A172 (cell line): ENCODE measurements around the gene ZNF267. TPM values are rescaled to one million over a fixed set of nuclear protein-coding genes. Genes with fewer than 3 reads are reported as not detected.
"Not testable (repeated sequence)": the region's sequence is repeated elsewhere in the genome, so short reads cannot be mapped to it uniquely, and the experiment has no call there.

Experiments
- DNase-seq: peaks from one replicate; pipeline ENCODE4 v3.0.0-alpha.2; 2015; ENCODE audit warnings: low spot score
- total RNA-seq: library from RNA; depleted of rRNA; stranded (reverse); fragments of >200 nt; shearing (Covaris generic); gene quantifications from 2 replicates; pipeline ENCODE4 v1.2.3, GENCODE V29; 2014

The ZNF267 gene
- total RNA-seq, 1 experiment from 2014 or later, result 18.6 TPM

DNA sequence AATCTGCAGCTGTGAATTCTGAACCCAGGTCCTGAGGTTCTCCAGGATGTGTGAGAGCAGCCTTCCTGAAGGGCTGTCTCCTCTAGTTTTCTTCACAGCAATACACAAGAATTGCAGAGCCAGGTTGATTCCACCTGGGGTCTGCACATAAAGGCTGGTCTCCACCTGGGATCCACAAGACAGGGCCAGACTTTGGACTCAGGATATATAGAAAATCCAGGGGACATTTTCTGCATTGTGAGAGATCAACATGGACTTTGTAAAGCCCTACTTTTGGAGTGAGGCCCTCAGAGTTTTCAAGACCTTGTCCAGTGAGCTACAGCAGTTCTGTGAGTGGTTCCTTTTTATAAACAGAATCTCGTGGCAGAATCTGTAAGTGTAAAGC lies 6.3 kb downstream of the ZNF267 start:
- DNase-seq, result no peak

DNA sequence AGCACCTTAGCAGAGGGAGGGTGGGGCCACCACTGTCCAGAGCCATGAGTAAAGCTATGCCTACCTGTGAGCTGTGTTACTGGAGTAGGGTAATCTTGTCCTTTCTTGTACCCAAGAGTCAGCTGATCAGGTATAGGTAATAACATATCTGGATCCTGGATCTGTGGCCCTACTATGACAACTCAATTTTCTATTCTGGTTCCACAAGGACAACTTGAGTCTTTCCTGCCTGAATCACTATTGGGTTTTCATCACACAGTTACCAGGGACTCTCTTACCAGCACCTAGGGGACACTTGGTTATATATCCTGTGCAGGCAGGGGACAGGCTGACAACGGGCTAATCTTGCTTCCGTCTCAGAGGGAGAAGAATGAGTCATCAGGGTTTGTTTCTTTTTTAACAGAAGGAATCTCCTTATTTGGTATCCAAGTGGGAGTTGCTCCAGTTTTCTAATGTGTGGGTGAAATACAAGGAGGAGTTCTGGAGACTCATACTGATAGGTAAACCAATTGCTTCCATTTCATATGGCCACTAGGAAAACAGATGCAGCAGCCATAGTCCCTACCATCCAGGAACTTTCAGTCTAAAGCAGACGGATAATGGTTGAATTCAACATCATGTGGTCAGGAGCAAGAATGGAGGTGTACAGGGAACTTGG lies 6.8 kb downstream of the ZNF267 start:
- DNase-seq, result peak; percentile 94

GRCh38 chr16:31886227-31886626 lies 12.6 kb downstream of the ZNF267 start:
- DNase-seq, result no peak

DNA sequence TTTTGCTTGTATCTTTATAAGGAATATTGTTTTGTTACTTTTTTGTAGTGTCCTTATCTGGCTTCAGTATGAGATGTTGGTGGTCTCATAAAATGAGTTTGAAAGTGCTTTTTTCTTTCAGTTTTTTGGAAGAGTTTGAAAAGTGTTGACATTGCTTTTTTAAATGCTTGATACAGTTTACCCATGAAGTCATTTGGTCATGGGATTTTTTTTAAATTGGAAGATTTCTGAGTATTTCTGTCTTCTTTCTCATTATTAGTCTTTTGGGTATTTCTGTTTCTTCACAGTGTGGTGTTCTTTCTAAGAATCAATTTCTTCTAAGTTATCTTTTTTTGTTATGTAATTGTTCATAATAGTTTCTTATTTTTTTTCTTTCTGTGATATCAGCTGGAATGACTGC lies 15.1 kb downstream of the ZNF267 start:
- DNase-seq, result no peak

DNA sequence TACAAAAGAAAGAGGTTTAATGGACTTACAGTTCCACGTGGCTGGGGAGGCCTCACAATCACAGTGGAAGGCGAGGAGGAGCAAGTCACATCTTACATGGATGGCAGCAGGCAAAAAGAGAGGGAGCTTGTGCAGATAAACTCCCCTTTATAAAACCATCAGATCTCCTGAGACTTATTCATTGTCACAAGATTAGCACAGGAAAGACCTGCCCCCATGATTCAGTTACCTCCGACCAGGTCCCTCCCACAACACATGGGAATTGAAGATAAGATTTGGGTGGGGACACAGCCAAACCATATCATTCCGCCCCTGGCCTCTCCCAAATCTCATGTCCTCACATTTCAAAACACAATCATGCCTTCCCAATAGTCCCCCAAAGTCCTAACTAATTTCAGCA lies 18.5 kb downstream of the ZNF267 start:
- not testable (repeated sequence) for DNase-seq

DNA sequence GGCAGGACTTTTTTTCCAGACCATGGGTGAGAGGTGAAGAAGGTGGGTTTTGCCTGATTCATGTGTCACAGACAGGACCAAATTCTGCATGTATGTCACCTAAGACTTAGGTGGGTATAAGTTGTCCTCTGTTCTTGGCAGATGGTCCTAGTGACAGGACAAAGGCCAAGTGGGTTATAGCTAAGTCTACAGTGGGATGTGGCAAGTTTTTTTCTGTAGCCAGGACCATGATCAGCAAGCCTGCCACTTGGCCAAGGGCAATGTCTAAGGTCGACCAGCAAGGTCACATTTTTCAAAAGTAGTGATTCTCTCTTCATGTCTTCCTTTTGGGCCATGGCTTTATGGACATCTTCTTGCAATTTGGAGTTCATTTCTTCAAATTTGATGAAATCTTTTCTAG lies 20.2 kb downstream of the ZNF267 start:
- DNase-seq, result no peak

DNA sequence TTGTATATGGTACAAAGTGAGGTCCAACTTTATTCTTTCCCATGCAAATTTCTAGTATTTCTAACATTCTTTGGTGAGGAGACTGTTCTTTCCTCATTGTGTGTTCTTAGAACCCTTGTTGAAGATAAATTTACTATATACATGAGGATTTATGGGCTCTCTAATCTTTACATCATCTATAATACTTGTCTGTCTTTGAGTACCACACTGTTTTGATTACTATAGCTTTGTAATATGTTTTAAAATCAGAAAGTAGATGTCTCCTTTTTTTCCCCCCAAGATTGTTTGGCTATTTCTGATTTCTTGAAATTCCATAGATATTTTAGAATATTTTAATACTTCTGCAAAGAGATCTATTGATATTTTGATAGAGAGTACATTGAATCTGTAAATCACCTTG lies 23.7 kb downstream of the ZNF267 start:
- DNase-seq, result no peak

DNA sequence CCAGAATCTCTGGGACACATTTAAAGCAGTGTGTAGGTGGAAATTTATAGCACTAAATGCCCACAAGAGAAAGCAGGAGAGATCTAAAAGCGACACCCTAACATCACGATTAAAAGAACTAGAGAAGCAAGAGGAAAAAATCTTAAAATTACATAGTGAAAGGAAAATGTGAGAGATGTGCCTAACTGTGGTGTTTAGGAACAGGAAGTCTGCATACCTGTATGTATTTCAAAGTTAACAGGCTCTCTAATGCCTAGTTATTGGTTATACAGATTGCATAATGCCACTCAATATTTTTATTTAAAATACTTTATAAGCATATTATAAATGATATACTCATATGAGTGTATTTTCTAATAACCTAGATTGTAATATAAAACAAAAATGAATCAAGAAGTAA lies 25.9 kb downstream of the ZNF267 start:
- DNase-seq, result no peak

DNA sequence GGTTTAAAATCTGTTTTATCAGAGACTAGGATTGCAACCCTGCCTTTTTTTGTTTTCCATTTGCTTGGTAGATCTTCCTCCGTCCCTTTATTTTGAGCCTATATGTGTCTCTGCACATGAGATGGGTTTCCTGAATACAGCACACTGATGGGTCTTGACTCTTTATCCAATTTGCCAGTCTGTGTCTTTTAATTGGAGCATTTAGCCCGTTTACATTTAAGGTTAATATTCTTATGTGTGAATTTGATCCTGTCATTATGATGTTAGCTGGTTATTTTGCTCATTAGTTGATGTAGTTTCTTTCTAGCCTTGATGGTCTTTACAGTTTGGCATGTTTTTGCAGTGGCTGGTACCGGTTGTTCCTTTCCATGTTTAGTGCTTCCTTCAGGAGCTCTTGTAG lies 31.0 kb downstream of the ZNF267 start:
- not testable (repeated sequence) for DNase-seq

- DNase-seq, result no peak
Measured at GRCh38 chr16:31913668-31914067, 40.1 kb downstream of the ZNF267 start.

- DNase-seq, result no peak
Measured at GRCh38 chr16:31916056-31916488, 42.5 kb downstream of the ZNF267 start.

DNA sequence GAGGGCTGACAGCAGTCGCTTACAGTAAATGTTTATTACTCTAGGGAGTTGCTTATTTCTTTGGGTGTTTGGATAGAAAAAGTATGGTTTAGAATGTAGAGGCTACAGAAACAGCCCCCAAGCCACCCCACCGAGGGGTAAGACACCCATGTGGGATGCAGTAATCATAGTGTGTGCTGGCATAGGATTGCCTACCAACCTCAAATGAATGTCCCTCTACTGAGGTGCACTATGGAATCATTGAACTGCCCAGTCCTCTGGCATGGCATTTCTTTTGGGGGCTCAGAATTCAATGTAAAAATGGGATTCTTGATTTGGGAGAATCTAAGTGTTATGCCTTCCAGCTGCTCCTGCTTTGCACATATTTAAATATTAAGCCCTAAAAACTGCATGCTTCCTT lies 46.8 kb downstream of the ZNF267 start:
- no peak for DNase-seq

DNA sequence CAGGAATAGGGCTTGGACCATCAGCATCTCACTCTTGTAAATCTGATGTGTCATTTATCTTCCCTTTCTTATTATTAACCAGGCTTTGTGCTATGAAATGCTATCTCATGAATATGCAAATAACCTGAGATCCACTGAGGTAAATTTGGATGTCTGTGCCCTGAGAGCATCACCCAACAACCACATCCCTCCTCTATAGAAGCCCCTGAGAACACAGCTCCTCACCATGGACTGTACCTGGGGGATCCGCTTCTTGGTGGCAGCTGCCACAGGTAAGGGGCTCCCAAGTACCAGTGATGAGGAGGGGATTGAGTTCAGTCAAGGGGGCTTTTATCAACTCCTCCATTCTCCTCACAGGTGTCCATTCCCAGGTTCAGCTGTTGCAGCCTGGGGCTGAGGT lies 78.2 kb downstream of the ZNF267 start:
- DNase-seq, result not testable (repeated sequence)

GRCh38 chr16:31952206-31952605 lies 78.6 kb downstream of the ZNF267 start:
- not testable (repeated sequence) for DNase-seq

- not testable (repeated sequence) for DNase-seq
Measured at GRCh38 chr16:31956221-31956620, 82.6 kb downstream of the ZNF267 start.

- DNase-seq, result not testable (repeated sequence)
Measured at GRCh38 chr16:31960186-31960910, 86.7 kb downstream of the ZNF267 start.
